Measurements from ENCODE around the gene SLC8A1. TPM values are rescaled to one million over a fixed set of nuclear protein-coding genes. Genes with fewer than 3 reads are reported as not detected.

Gene SLC8A1
- total RNA-seq, 1 donor from 2014 or later = 53.8 TPM

GRCh38 chr2:40101131-40101575 is 350.7 kb downstream of the SLC8A1 start:
- Histone ChIP-seq H3K36me3 (no peaks in the 10 kb centered on the region), H3K9me3 (no peaks in the 10 kb centered on the region), H3K27ac (no peak overlapping the region), H3K4me3 (no peak overlapping the region), H3K4me1 (no peaks in the 10 kb centered on the region), H3K27me3 (no peaks in the 10 kb centered on the region)
- intact Hi-C loops (cut with DNase I) = no loop called here
- ATAC-seq = no peak
- no peak for DNase-seq
- TF ChIP-seq, protein P1, sequence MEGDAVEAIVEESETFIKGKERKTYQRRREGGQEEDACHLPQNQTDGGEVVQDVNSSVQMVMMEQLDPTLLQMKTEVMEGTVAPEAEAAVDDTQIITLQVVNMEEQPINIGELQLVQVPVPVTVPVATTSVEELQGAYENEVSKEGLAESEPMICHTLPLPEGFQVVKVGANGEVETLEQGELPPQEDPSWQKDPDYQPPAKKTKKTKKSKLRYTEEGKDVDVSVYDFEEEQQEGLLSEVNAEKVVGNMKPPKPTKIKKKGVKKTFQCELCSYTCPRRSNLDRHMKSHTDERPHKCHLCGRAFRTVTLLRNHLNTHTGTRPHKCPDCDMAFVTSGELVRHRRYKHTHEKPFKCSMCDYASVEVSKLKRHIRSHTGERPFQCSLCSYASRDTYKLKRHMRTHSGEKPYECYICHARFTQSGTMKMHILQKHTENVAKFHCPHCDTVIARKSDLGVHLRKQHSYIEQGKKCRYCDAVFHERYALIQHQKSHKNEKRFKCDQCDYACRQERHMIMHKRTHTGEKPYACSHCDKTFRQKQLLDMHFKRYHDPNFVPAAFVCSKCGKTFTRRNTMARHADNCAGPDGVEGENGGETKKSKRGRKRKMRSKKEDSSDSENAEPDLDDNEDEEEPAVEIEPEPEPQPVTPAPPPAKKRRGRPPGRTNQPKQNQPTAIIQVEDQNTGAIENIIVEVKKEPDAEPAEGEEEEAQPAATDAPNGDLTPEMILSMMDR (IDR thresholded peaks at IDR 0.05) = no peak

- intact Hi-C loops (cut with DNase I) = no loop called here
- ATAC-seq = no peak
Observed at GRCh38 chr2:40100676-40101075, 351.2 kb downstream of the SLC8A1 start.

GRCh38 chr2:40098786-40099470 is 353.0 kb downstream of the SLC8A1 start:
- Histone ChIP-seq H3K27ac (no peak overlapping the region), H3K4me3 (no peak overlapping the region), H3K36me3 (no peaks in the 10 kb centered on the region), H3K27me3 (no peaks in the 10 kb centered on the region), H3K9me3 (no peaks in the 10 kb centered on the region), H3K4me1 (no peaks in the 10 kb centered on the region)
- TF ChIP-seq, protein P1 (IDR thresholded peaks at IDR 0.05) = no peak
- DNase-seq = no peak
- intact Hi-C loops (cut with DNase I) = no loop called here
- ATAC-seq = no peak

More at GRCh38 chr2:40100676-40101075, 351.2 kb downstream of the SLC8A1 start:
- no peak for DNase-seq
- Histone ChIP-seq H3K27me3 (no peaks in the 10 kb centered on the region), H3K4me1 (no peaks in the 10 kb centered on the region), H3K9me3 (no peaks in the 10 kb centered on the region), H3K4me3 (no peak overlapping the region), H3K27ac (no peak overlapping the region), H3K36me3 (no peaks in the 10 kb centered on the region)
- TF ChIP-seq, protein P1 (IDR thresholded peaks at IDR 0.05) = no peak

DNA sequence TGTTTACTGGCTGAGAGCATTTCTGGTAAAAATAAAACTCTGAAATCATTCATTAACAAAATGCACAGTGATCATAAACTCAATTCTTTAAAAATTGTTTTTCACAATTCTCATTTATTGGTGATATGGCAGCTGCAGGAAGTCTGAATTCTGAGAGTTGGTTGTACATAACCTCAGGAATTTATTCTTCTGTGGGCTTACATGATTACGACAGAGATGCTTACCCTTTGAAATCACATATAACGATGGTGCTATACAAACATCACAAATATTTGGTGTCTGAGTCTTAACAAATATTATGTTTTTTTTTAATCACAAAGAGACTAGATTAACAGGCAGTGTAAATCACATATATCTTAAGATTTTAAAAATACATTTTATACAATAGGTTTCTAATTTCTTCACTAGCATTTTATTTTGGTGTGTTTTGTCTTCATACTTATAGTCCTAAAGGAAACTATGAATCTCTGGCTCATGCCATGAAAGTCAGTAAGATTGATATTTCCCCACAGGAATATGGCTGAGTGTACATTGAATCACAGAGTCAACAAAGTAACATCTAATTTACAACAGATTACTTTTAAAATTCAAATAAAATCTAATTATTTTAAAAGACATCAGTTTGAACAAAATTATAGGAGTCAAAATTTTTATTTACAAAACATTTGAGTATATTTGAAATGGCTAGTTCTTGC is 354.1 kb downstream of the SLC8A1 start:
- no peaks in the 10 kb centered on the region for H3K36me3 ChIP-seq
- TF ChIP-seq, protein P1 (IDR thresholded peaks at IDR 0.05) = no peak
- no peaks in the 10 kb centered on the region for H3K27me3 ChIP-seq
- no peak overlapping the region for H3K27ac ChIP-seq
- H3K4me1 ChIP-seq = no peaks in the 10 kb centered on the region
- no peak for ATAC-seq
- intact Hi-C loops (cut with DNase I) = no loop called here
- no peak overlapping the region for H3K4me3 ChIP-seq
- no peaks in the 10 kb centered on the region for H3K9me3 ChIP-seq
- DNase-seq = no peak

DNA sequence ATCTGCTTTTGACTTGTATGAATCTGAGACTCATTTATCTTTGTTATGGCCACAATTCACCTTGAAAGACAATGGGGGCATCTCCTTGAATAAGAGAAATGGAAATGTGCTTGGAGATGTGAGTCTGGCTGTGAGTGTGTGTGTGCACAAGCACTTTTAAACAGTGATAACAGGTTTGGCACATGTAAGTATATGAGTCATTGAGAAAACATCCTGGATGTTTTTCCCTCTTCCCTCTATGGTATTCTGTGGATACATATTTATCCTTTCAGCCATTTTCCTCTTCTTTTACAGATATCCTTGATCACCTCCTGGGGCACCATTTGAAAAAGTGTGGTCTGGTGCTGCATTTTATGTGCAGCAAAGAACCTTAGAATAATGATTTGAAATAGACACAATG is 355.5 kb downstream of the SLC8A1 start:
- Histone ChIP-seq H3K36me3 (no peaks in the 10 kb centered on the region), H3K27ac (no peak overlapping the region), H3K4me3 (no peak overlapping the region), H3K4me1 (no peaks in the 10 kb centered on the region), H3K27me3 (no peaks in the 10 kb centered on the region), H3K9me3 (no peaks in the 10 kb centered on the region)
- DNase-seq (no peak), ATAC-seq (no peak)
- intact Hi-C loops (cut with DNase I) = no loop called here
- TF ChIP-seq, protein P1 (IDR thresholded peaks at IDR 0.05) = no peak
